Kidney capillary endothelial cell (primary cell): ENCODE data around the gene DAND5.

ENCODE experiments used
- DNase-seq: peaks from one replicate; pipeline ENCODE4 v3.0.0-alpha.2; 2018; ENCODE audit warnings: low spot score

The DAND5 gene

GRCh38 chr19:12994701-12995595 is 25.6 kb downstream of the DAND5 start, which contains the start of gene NFIX:
Gene NFIX, plus strand, starts transcription at chr19:12995475. Its CDS starts 363 bp downstream, at chr19:12995838.
- DNase-seq: no peak

DNA sequence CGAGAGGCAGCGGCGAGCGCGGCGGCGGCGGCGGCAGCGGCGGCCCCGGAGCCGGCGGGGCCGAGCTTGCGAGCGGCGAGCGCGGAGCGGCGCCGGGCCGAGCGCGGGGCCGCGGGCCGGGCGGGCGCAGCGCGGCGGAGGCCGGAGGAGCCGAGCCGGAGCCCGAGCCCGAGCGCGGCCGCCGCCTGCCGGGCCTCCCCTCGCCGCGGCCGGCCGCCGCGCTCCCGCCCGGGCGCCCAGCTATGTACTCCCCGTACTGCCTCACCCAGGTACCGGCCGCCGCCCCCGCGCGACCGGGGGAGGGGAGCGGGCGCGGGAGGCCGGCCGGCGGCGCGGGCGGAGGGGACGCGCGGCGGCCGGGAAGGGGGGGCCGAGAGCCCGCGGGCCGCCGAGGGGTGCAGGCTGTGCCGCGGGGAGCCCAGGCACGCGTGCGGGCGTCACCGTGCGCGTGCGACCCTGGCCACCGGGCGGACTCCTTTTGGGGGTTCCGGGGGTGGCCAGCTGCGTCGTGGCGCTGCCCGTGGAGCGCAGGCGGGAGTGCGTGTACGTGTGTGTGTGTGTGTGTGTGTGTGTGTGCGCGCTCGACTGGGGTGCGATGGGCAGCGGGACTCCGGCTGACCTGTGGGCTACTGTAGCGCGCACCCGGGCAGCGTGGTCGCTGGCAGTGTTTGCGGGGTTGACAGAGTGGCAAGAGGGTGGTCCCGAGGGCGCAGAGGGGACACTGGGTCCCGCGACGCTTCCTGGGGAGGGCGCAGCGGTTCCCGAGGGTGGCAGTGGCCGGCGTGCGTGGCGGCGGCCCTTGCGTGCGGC is 26.4 kb downstream of the DAND5 start:
- no peak for DNase-seq

GRCh38 chr19:12996406-12997094 is 27.2 kb downstream of the DAND5 start:
- DNase-seq: no peak

GRCh38 chr19:12997179-12997966 is 28.0 kb downstream of the DAND5 start:
- DNase-seq: no peak

DNA sequence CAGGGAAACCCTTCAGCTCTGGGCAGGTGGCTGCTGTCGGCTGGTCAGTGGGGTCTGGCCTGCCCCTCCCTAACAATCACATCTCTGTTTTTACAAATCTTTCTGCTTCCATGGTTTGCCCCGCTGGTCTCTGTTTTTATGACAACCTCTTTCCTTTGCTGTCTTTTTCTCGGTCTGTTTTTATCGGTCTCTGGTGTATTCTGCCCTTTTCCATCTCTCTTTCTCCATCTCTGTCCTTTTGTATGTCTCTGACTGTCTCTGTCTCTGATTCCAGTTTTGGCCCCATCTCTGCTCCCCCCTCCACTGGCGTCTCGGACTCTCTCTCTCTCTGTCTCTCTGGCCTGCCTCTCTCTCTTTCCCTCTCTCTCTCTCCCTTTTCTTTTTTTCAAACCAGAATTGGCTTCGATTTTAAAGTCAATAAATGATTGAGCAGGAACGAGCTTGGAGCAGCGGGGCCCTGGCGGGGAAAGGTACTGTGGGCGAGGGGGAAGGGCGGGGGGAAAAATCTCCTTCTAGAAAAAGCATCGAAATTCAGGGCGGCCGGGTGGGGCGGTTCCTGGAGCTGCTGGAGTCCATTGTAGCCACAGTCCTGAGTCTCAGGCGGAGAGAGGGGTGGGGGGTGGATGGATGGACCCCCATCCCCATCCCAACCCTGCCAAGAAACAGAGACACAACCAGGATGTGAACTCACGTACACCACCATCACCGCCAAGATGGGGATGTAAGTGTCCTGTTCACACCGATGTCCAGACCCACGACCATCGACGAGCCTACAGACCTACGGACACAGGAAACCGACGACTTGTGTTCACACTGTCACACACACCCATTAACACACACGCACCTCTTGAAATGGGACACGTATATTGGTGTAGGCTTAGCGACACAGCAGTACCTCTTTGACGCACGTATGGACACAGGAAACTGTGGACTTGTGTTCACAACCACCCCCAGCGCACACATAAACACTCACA is 28.9 kb downstream of the DAND5 start:
- DNase-seq: no peak

DNA sequence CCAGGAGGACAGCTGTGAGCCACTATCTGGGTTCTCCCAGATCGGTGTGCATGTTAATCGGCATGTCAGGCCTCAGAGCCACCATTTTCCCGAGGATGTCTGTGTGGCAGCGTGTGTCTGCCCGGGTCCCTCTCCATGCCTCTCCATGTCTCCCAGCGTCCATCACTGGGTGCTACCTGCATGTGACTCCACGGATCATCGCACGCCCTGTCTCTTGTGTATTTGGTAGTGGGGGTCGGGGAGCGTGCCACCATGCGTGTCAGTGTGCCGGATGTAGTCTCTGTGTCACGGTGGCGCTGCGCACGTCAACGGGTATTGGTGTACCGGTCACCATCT is 31.8 kb downstream of the DAND5 start:
- DNase-seq: no peak

- DNase-seq: no peak
These were observed 32.3 kb downstream of the DAND5 start for GRCh38 chr19:13001502-13002165.

DNA sequence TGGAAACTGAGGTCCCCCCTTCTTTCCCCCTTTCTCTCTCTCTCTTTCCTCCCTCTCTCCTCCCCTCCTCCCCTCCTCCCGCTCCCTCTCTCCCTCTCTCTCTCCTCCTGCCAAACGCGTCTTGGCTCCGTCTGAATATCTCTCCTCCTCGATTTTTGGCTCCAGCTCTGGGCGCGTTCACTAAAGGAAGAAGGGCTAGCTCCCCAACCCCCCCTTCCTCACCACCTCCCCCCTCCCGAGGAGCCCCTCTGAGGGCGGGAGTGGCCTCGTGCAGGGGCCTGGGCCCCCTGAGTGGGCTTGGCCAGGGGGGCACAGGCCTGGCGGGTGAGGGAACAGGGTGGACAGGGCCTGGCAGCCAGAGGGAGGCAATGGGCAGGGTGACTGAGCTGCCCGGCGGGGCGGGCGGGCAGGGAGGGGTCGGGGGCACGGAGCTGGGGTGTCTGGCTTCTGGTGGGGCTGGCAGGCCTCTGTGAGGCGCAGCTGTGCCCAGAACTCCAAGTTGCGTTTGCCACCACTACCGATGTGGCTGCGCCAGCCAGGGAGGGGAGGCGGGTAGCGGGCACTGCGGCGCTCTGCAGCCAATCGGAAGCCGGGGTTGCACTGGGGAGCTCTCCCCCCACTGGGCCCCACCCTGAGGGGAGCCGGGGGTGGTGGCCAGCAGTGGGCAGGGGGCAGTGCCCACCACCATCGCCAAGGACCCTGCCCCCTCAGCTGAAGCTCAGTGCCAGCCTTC is 33.0 kb downstream of the DAND5 start:
- no peak for DNase-seq

DNA sequence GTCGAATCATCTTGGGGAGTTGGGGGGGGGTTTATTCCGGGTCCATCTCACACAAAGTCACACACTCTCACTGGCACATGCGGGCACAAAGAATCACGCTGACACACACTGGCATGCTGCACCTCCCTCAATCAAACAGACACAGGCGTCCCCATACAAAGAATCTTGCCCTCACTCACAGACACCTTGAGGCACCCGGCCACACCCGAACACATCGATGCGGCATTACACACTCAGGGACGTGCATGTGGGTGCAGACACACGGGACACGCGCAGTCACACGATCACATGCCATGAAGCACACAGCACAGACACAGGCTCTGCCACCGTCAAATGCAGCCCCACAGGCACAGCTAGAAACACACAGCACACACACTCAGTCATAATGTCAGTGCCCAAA is 33.7 kb downstream of the DAND5 start:
- DNase-seq: no peak

DNA sequence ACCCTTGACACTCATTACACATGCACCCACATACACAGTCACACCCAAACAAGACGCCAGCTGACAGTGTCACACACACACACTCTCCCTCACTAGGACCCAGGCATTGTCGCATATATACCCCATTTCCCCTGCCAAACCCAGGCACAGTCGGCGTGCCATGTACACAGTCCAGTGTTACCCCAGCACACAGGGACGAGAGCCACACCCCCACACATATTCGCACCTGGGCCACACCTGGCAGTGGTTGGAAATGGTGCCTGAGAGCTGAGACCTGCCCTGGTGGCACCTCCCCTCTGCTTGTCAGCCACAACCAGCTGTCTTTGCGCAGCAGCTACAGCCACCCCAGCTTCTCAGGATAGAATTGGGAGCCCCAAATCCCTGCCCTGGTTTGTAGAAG is 34.9 kb downstream of the DAND5 start:
- DNase-seq: no peak

- DNase-seq: no peak
These were observed 35.9 kb downstream of the DAND5 start for GRCh38 chr19:13005253-13005652.

GRCh38 chr19:13005861-13006370 is 36.5 kb downstream of the DAND5 start:
- no peak for DNase-seq

- DNase-seq: no peak
These were observed 37.3 kb downstream of the DAND5 start for GRCh38 chr19:13006431-13007281.

- no peak for DNase-seq
These were observed 38.1 kb downstream of the DAND5 start for GRCh38 chr19:13007292-13008045.

GRCh38 chr19:13008926-13009787 is 39.8 kb downstream of the DAND5 start:
- DNase-seq: no peak
